ENCODE results near the gene MYH3.
"Not testable (repeated sequence)": the region's sequence is repeated elsewhere in the genome, so short reads cannot be mapped to it uniquely, and the experiment has no call there.

MYH3 gene

GRCh38 chr17:10657148-10657547 is at the start of gene MYH3:
TSS of gene MYH3 (minus strand) at chr17:10657309. CDS start at chr17:10655064, 2,245 bp downstream.
- no peak for DNase-seq

DNA sequence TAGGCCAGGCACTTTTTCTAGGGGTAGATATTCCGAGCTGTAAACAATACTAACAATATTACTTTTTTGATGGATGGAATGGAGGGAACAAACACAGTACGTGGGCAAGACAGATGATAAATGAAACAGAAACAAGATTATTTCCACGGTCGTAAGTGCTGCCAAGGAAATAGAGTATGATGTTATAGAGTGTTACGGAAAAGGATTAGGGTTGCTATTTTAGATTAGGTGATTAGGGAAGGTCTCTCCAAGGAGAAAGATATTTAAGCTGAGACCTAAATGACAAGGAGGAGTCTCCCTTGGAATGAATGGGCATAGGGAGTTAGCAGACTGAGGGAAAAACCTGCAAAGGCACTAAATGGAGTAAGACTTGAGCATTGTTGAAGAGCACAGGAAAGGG is 48.6 kb upstream of the MYH3 start:
- no peak for DNase-seq

- peak; percentile 61 for DNase-seq
Observed at GRCh38 chr17:10702574-10702973, 45.5 kb upstream of the MYH3 start.

DNA sequence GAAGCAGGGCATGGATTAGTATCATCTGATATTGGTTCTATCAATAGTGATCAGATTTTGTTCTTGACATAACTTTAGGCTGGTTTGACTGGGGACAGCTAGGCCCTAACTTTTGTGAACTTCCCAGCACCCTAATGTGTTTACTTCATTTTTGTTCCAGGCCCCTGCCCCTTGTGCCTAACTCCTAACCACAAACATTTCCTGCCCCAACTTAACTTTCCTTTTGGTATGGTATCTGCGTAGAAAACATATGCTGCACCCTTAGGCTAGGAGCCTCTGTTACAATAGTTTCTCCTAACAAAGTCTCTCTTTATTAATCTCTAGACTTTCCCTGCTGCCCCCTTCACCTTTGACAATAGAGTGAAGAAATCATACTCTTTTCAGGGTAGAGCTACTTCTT is 42.7 kb upstream of the MYH3 start:
- no peak for DNase-seq

DNA sequence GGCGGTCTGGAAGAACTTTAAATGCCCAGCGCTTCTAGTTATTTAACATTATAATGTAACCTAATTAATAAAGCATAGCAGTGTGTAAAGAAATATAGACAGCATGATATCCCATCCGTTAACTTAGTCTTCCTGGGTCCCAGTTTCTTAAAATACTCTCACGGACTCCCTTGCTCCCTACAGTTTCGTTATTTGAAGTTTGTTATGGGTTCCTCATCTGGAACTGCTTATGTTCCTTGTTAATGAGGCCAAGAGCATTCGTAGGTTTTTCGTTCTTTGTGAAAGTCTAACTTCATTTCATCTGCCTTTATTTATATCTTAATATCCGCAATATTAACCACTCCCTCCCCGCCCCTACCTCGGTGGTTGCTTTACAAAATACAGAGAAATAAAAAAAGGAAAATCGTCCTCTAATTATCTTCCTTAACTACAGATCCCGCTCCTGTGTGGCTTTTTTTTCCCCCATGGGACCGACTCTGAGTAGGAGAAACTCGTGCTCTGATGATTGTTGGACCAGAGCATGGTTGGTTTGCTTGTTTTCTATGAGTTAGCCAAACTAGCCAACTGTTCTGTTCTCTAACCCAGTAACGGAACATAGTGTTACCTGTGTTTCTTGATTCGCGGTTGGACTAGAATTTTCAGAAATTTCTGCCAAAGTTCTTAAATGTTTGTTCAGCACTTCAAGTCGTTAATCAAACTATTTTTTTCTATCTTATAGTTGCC is 41.1 kb upstream of the MYH3 start:
- peak; percentile 3 for DNase-seq

GRCh38 chr17:10697092-10698081 is 40.3 kb upstream of the MYH3 start, which contains the start of the genes ADPRM and SCO1:
TSS of gene ADPRM (plus strand) at chr17:10697594. CDS start at chr17:10704927, 7,333 bp downstream.
TSS of gene SCO1 (minus strand) at chr17:10697533. CDS start at chr17:10697507, 26 bp downstream.
- DNase-seq = peak; percentile 93

DNA sequence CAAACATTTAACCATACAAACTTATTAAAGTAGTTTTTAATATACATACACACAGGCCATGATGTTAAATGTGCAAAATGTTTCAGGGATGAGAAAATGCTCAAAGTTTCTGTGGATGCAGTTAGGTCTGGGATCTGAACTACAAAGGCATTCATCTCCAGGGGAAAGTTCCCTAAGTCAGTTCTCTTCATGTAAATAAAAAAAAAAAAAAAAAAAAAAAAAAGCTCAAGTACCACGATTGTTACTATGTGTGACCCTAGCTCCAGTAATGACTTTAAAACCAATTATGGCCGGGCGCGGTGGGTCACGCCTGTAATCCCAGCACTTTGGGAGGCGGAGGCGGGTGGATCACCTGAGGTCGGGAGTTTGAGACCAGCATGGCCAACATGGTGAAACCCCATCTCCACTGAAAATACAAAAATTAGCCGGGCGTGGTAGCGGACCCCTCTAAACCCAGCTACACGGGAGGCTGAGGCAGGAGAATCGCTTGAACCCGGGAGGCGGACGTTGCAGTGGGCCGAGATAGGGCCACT is 38.8 kb upstream of the MYH3 start:
- not testable (repeated sequence) for DNase-seq

- no peak for DNase-seq
Observed at GRCh38 chr17:10687499-10687898, 30.4 kb upstream of the MYH3 start.

DNA sequence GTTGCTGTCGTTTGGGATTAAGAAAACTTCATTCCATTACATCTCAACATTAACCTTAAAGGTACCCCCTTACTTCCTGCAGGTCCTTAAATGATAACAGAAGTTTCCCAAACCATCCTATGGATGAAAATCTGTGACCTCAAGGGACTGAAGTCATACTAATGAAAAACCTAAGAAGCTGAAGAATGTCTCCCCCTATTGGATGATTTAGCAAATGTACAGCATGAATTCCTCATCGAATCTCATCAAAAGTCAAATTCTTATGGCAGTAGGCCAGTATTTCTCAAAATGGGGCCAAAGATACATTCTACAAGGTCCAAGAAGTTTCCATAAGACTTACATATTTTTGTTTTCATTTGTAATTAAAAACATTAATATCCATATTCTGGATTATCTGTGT is 26.7 kb upstream of the MYH3 start:
- peak; percentile 5 for DNase-seq

DNA sequence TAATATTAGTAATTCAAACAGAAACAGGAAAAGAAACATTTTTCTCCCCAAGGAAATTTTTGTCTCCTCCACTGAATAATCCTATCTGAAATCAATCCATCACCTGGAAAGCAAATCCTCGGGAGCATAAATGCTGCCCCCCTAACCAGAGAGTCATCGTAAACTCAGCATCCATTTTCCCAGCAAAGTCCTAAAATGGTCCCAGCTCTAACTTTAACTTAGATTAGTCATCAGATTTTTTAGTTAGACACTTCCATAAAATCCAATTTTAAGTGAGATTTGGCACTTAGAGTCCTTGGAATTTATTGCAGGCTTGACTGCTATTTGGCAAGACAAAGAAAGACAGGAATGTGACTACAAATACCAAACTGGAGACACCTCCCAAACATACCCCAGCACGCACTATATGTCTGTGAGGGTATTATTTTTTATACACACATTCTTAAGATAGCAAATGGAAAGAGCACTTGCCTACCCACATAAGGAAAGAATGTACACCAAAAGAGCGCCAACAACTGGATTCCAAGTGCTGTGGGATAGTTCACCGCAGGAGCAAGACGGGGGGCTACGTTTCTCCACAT is 24.8 kb upstream of the MYH3 start:
- no peak for DNase-seq

GRCh38 chr17:10674704-10675103 is 17.6 kb upstream of the MYH3 start:
- DNase-seq = no peak

GRCh38 chr17:10673312-10673711 is 16.2 kb upstream of the MYH3 start:
- DNase-seq = no peak

GRCh38 chr17:10668775-10669174 is 11.7 kb upstream of the MYH3 start:
- no peak for DNase-seq

- DNase-seq = no peak
Observed at GRCh38 chr17:10666906-10667305, 9.8 kb upstream of the MYH3 start.

GRCh38 chr17:10664571-10664970 is 7.5 kb upstream of the MYH3 start:
- no peak for DNase-seq

DNA sequence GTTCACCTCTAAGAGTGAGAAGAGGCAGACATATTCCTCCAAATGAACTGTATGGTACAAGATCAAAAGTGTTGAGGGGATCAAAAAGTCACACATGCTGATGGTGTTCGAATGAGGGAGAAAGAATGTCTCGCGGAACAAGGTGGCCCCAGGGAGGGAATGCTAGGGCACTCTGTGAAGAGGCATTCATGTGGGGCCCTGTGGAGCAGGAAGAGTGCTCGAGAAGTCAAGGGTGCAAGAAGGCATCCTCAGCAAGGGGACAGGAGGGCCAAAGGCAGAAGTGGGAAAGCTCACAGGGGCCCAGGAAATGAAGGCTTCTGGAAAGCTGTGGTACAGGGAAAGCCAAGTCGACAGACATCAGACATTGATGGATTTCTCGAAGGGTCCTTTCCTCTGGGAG is 6.1 kb upstream of the MYH3 start:
- no peak for DNase-seq

DNA sequence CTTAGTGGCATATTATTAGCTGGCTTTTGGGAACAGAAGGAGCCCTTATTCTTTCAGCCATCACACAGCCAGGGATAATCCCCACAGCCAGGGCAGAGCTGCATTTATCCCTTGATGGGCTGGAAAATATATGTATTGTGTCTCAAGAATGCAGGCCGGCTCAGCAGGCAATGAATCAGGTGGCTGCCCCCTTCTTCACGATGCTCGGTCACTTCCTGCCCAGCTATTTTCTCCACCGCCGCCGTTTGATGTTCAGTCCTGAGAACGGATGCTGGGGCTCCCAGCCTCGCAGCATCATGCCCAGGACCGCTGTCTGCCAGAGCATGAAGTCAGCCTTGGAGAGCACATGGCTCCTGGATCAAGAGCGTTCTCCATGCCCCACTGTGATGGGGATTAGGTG is 4.3 kb upstream of the MYH3 start:
- DNase-seq = no peak

- DNase-seq = no peak
Observed at GRCh38 chr17:10657879-10658278, 770 bp upstream of the MYH3 start.

- DNase-seq = no peak
Observed at GRCh38 chr17:10653987-10654386, 3.1 kb downstream of the MYH3 start.

GRCh38 chr17:10652984-10653659 is 4.0 kb downstream of the MYH3 start:
- DNase-seq = no peak

DNA sequence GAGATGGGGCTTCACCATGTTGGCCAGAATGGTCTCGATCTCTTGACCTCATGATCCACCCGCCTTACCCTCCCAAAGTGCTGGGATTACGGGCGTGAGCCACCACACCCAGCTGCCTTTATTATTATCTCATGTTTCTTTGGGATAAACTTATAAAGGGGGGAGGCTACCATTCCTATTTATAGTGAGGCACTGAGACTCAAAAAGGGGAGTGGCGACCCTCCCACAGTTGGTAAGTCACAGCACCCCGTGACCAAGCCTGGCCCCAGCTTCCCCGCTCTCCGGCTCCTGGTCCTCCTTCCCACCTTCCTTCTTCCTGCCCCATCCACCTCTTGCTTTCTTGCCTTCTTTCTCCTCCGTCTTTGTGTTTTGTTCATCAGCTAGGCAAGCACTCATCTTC is 5.2 kb downstream of the MYH3 start:
- no peak for DNase-seq

DNA sequence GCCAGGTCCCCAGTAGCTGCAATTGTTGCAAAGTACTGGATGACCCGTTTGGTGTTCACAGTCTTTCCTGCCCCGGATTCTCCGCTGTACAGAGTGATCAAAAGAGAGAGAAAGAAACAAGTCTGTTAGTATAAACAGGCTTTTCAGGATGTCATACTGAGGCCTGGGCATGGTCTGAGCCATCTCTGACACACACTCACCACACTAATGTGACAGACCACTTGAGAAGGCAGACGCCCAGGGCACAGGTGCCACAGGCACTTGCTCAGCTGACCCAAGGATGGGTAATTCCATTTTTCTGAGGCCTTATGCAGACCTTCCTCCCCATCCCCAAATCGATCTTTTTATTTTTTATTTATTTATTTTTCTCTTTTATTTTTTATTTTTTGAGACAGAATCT is 7.5 kb downstream of the MYH3 start:
- no peak for DNase-seq

GRCh38 chr17:10648956-10649355 is 8.2 kb downstream of the MYH3 start:
- no peak for DNase-seq

Measured in RPMI8226 (cell line).